ENCODE measurements around the gene SIGLEC14.

Gene SIGLEC14

GRCh38 chr19:51660975-51661600 lies 14.5 kb upstream of the SIGLEC14 start:
- no peak overlapping the region for H3K9ac ChIP-seq (ENCODE audit: low read depth, low read length)
- H3K4me1 ChIP-seq (ENCODE audit: control insufficient read depth, insufficient read depth, low read length), result no peaks in the 10 kb centered on the region
- peaks cover 5% of the 10 kb centered on the region for H3K27me3 ChIP-seq (ENCODE audit: control insufficient read depth, insufficient read depth, low read length)
- no peaks in the 10 kb centered on the region for H3K36me3 ChIP-seq (ENCODE audit: control insufficient read depth, insufficient read depth, low read length)
- no peak overlapping the region for H3K4me3 ChIP-seq (ENCODE audit: low read depth, low read length)
- no peaks in the 10 kb centered on the region for H3K9me3 ChIP-seq (ENCODE audit: control insufficient read depth, insufficient read depth, low read length)

- no peak overlapping the region for H3K9ac ChIP-seq (ENCODE audit: low read depth, low read length)
- H3K4me3 ChIP-seq (ENCODE audit: low read depth, low read length), result no peak overlapping the region
- H3K4me1 ChIP-seq (ENCODE audit: control insufficient read depth, insufficient read depth, low read length), result no peaks in the 10 kb centered on the region
- peaks cover 12% of the 10 kb centered on the region for H3K27me3 ChIP-seq (ENCODE audit: control insufficient read depth, insufficient read depth, low read length)
- H3K9me3 ChIP-seq (ENCODE audit: control insufficient read depth, insufficient read depth, low read length), result no peaks in the 10 kb centered on the region
- no peaks in the 10 kb centered on the region for H3K36me3 ChIP-seq (ENCODE audit: control insufficient read depth, insufficient read depth, low read length)
Measured at GRCh38 chr19:51654783-51655182, 8.2 kb upstream of the SIGLEC14 start.

DNA sequence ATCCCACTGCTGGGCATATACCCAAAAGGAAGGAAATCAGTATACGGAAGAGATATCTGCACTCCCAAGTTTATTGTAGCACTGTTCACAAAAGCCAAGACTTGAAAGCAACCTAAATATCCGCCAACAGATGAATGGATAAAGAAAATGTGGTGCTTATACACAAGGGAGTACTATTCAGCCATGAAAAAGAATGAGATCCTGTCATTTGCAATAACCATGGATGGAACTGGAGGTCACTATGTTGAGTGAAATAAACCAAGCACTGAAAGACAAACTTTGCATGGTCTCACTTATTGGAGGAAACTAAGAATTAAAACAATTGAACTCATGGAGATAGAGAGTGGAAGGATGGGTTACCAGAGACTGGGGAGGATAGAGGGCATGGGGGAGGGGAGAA lies 6.5 kb upstream of the SIGLEC14 start:
- Histone ChIP-seq H3K4me1 (ENCODE audit: control insufficient read depth, insufficient read depth, low read length) (no peaks in the 10 kb centered on the region), H3K27me3 (ENCODE audit: control insufficient read depth, insufficient read depth, low read length) (peaks cover 10% of the 10 kb centered on the region), H3K9me3 (ENCODE audit: control insufficient read depth, insufficient read depth, low read length) (no peaks in the 10 kb centered on the region), H3K9ac (ENCODE audit: low read depth, low read length) (no peak overlapping the region), H3K36me3 (ENCODE audit: control insufficient read depth, insufficient read depth, low read length) (no peaks in the 10 kb centered on the region), H3K4me3 (ENCODE audit: low read depth, low read length) (no peak overlapping the region)

DNA sequence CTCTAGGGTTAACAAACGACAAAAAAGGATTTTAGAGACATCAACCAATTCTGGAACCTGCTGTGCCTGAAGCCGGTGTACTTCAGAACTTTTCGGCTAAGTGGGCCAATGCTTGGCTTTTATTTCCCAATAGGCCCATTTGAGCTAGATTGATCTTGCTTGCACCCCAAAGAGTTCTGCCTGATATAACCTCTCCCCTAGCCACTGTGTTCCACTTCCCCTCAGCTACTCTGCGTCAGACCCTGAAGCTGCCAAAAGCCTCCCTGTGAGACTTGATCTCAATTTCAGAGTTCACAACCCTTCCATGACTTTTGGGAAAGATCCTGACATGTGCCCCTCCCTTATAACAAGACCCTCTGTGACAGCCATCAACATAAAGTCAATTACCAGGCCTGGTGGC lies 5.6 kb upstream of the SIGLEC14 start:
- Histone ChIP-seq H3K36me3 (ENCODE audit: control insufficient read depth, insufficient read depth, low read length) (no peaks in the 10 kb centered on the region), H3K9ac (ENCODE audit: low read depth, low read length) (no peak overlapping the region), H3K4me1 (ENCODE audit: control insufficient read depth, insufficient read depth, low read length) (no peaks in the 10 kb centered on the region), H3K4me3 (ENCODE audit: low read depth, low read length) (no peak overlapping the region), H3K9me3 (ENCODE audit: control insufficient read depth, insufficient read depth, low read length) (no peaks in the 10 kb centered on the region), H3K27me3 (ENCODE audit: control insufficient read depth, insufficient read depth, low read length) (peaks cover 10% of the 10 kb centered on the region)

DNA sequence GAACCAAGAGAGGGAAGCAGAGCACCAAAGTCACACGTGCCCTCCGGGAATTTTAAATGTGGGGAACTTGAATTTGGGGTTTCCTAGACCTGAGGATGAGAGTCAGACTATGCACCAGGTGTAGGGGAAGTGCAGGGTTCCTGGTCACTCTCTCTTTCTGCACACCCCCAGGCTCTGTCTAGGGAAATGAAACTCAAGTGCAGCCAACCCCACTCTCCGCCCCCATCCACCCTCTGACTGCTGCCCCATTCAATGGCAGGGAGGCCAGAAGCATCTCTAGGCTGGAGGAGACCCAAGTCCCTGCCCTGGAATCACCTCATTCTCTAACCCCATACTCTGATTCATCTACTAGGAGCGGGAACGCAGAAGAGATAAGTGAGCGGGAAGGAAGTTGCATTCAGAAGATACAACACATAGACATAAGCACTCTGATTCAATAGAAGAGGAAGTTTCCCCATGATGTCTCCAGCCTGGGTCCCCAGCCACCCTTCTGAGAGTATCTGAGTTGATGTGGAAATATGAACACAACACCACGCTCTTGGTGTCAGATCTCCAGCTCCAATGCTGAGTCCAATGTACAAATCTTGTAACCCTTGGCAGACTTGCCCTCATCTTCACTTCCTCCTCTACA lies 4.7 kb upstream of the SIGLEC14 start:
- Histone ChIP-seq H3K36me3 (ENCODE audit: control insufficient read depth, insufficient read depth, low read length) (no peaks in the 10 kb centered on the region), H3K9me3 (ENCODE audit: control insufficient read depth, insufficient read depth, low read length) (no peaks in the 10 kb centered on the region), H3K4me3 (ENCODE audit: low read depth, low read length) (no peak overlapping the region), H3K9ac (ENCODE audit: low read depth, low read length) (no peak overlapping the region), H3K27me3 (ENCODE audit: control insufficient read depth, insufficient read depth, low read length) (peaks cover 10% of the 10 kb centered on the region), H3K4me1 (ENCODE audit: control insufficient read depth, insufficient read depth, low read length) (no peaks in the 10 kb centered on the region)

GRCh38 chr19:51647318-51647717 lies 693 bp upstream of the SIGLEC14 start:
- H3K9me3 ChIP-seq (ENCODE audit: control insufficient read depth, insufficient read depth, low read length), result no peaks in the 10 kb centered on the region
- peaks cover 6% of the 10 kb centered on the region for H3K27me3 ChIP-seq (ENCODE audit: control insufficient read depth, insufficient read depth, low read length)
- H3K9ac ChIP-seq (ENCODE audit: low read depth, low read length), result no peak overlapping the region
- H3K36me3 ChIP-seq (ENCODE audit: control insufficient read depth, insufficient read depth, low read length), result no peaks in the 10 kb centered on the region
- H3K4me1 ChIP-seq (ENCODE audit: control insufficient read depth, insufficient read depth, low read length), result no peaks in the 10 kb centered on the region
- no peak overlapping the region for H3K4me3 ChIP-seq (ENCODE audit: low read depth, low read length)

GRCh38 chr19:51644636-51645271 lies 1.9 kb downstream of the SIGLEC14 start:
- Histone ChIP-seq H3K9ac (ENCODE audit: low read depth, low read length) (no peak overlapping the region), H3K4me3 (ENCODE audit: low read depth, low read length) (no peak overlapping the region), H3K4me1 (ENCODE audit: control insufficient read depth, insufficient read depth, low read length) (no peaks in the 10 kb centered on the region), H3K36me3 (ENCODE audit: control insufficient read depth, insufficient read depth, low read length) (no peaks in the 10 kb centered on the region), H3K9me3 (ENCODE audit: control insufficient read depth, insufficient read depth, low read length) (no peaks in the 10 kb centered on the region), H3K27me3 (ENCODE audit: control insufficient read depth, insufficient read depth, low read length) (no peaks in the 10 kb centered on the region)

DNA sequence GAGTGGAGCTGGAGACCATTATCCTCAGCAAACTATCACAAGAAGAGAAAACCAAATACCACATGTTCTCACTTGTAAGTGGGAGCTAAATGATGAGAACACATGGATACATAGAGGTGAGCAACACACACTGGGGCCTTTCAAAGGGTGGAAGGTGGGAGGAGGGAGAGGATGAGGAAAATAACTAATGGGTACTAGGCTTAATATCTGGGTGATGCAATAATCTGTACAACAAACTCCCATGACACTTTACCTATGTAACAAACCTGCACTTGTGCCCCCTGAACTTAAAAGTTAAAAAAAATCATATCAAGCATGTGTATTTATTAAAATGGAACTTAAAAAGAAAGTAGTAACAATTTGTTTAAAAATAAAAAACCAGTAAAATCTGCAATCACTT lies 5.0 kb downstream of the SIGLEC14 start:
- H3K4me1 ChIP-seq (ENCODE audit: control insufficient read depth, insufficient read depth, low read length), result no peaks in the 10 kb centered on the region
- no peak overlapping the region for H3K9ac ChIP-seq (ENCODE audit: low read depth, low read length)
- H3K4me3 ChIP-seq (ENCODE audit: low read depth, low read length), result no peak overlapping the region
- no peaks in the 10 kb centered on the region for H3K27me3 ChIP-seq (ENCODE audit: control insufficient read depth, insufficient read depth, low read length)
- no peaks in the 10 kb centered on the region for H3K9me3 ChIP-seq (ENCODE audit: control insufficient read depth, insufficient read depth, low read length)
- H3K36me3 ChIP-seq (ENCODE audit: control insufficient read depth, insufficient read depth, low read length), result no peaks in the 10 kb centered on the region

DNA sequence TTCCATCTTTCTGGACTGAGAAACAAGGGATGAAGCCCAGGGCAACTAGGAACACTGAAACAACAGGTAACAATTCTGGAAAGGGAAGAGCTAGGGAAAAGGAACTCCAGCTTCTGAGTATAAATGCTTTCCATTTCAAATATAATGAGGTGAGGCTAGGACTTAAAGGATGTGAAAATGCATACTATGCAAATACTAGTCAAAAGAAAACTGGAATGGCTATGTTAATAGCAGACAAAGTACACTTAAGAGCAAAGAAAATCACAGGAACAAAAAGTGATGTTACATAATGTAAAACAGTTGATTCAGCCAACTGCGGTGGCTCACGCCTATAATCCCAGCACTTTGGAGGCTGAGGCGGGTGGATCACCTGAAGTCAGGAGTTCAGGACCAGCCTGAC lies 6.2 kb downstream of the SIGLEC14 start:
- no peak overlapping the region for H3K4me3 ChIP-seq (ENCODE audit: low read depth, low read length)

GRCh38 chr19:51639916-51640315 lies 6.7 kb downstream of the SIGLEC14 start:
- Histone ChIP-seq H3K27me3 (ENCODE audit: control insufficient read depth, insufficient read depth, low read length) (no peaks in the 10 kb centered on the region), H3K4me3 (ENCODE audit: low read depth, low read length) (no peak overlapping the region)

More for the DNA sequence above, 6.2 kb downstream of the SIGLEC14 start:
- no peak overlapping the region for H3K9ac ChIP-seq (ENCODE audit: low read depth, low read length)
- H3K36me3 ChIP-seq (ENCODE audit: control insufficient read depth, insufficient read depth, low read length), result no peaks in the 10 kb centered on the region
- no peaks in the 10 kb centered on the region for H3K27me3 ChIP-seq (ENCODE audit: control insufficient read depth, insufficient read depth, low read length)
- peaks cover 5% of the 10 kb centered on the region for H3K9me3 ChIP-seq (ENCODE audit: control insufficient read depth, insufficient read depth, low read length)
- no peaks in the 10 kb centered on the region for H3K4me1 ChIP-seq (ENCODE audit: control insufficient read depth, insufficient read depth, low read length)

DNA sequence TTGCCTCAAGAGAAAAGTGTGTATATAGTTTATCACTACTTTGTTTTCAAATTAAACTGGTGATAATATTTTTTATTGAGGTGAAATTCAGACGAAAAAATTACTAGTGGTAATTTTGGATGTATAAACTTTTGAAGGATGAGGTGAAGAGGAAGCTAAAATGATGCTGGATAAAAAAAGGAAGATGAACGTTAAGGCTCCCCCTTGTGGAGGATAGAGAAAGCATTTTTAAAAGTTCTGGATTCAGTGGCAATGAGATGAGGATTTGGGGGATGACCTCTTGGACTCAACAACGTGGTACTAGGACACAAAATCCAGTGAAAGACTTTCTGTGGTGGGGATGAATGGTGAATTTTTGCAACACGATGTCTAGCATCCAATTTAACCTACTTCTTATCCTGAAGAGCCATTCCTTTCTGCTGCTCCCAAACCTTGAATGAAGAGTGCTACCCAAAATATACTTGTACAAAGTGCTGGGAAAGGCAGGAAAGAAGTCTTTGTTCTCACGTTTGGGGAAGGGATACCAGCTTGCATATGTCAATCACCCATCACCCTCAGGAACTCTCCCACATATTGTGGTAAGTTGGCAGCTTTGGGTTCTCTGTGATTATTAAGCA lies 9.2 kb downstream of the SIGLEC14 start:
- Histone ChIP-seq H3K9ac (ENCODE audit: low read depth, low read length) (no peak overlapping the region), H3K9me3 (ENCODE audit: control insufficient read depth, insufficient read depth, low read length) (peaks cover 5% of the 10 kb centered on the region), H3K36me3 (ENCODE audit: control insufficient read depth, insufficient read depth, low read length) (no peaks in the 10 kb centered on the region), H3K4me1 (ENCODE audit: control insufficient read depth, insufficient read depth, low read length) (no peaks in the 10 kb centered on the region), H3K27me3 (ENCODE audit: control insufficient read depth, insufficient read depth, low read length) (no peaks in the 10 kb centered on the region), H3K4me3 (ENCODE audit: low read depth, low read length) (no peak overlapping the region)

More at GRCh38 chr19:51639916-51640315, 6.7 kb downstream of the SIGLEC14 start:
- no peaks in the 10 kb centered on the region for H3K4me1 ChIP-seq (ENCODE audit: control insufficient read depth, insufficient read depth, low read length)
- H3K9ac ChIP-seq (ENCODE audit: low read depth, low read length), result no peak overlapping the region
- H3K9me3 ChIP-seq (ENCODE audit: control insufficient read depth, insufficient read depth, low read length), result peaks cover 5% of the 10 kb centered on the region
- H3K36me3 ChIP-seq (ENCODE audit: control insufficient read depth, insufficient read depth, low read length), result no peaks in the 10 kb centered on the region

DNA sequence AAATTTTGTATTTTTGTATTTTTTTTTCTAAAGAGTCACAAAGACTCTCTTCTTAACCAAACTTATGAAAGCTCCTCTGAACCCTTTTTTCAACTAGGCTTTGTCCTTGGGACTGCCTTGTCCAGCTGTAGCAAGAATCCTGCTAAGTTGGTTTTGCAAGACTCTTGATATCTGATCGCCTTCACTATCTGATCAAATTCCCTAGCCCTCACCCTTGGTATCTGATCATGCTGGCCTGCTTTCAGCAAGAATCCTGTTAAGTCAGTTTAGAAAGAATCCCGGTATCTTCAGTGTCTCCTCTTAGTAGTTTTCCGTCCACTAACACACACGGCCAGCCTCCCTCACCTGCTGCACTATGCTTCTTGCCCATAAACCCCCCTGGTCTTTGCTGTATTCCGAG lies 14.5 kb downstream of the SIGLEC14 start:
- no peak overlapping the region for H3K4me3 ChIP-seq (ENCODE audit: low read depth, low read length)
- no peaks in the 10 kb centered on the region for H3K36me3 ChIP-seq (ENCODE audit: control insufficient read depth, insufficient read depth, low read length)
- peaks cover 5% of the 10 kb centered on the region for H3K9me3 ChIP-seq (ENCODE audit: control insufficient read depth, insufficient read depth, low read length)
- H3K27me3 ChIP-seq (ENCODE audit: control insufficient read depth, insufficient read depth, low read length), result no peaks in the 10 kb centered on the region
- H3K9ac ChIP-seq (ENCODE audit: low read depth, low read length), result no peak overlapping the region
- no peaks in the 10 kb centered on the region for H3K4me1 ChIP-seq (ENCODE audit: control insufficient read depth, insufficient read depth, low read length)

All from iPS-15b (cell line).